Activated T-helper 1 cell treated with anti-CD3 and anti-CD28 coated beads, Interleukin-2, amount 50 U/mL, for 16 hours (primary cell): Measurements from ENCODE around the gene CD180.

Experiments used
- DNase-seq, 2 donors: peaks; one replicate each; pipeline ENCODE4 v3.0.0-alpha.2; 2020; ENCODE audit warnings: low read depth in 1 of 2, low spot score in 1 of 2

Gene CD180

DNA sequence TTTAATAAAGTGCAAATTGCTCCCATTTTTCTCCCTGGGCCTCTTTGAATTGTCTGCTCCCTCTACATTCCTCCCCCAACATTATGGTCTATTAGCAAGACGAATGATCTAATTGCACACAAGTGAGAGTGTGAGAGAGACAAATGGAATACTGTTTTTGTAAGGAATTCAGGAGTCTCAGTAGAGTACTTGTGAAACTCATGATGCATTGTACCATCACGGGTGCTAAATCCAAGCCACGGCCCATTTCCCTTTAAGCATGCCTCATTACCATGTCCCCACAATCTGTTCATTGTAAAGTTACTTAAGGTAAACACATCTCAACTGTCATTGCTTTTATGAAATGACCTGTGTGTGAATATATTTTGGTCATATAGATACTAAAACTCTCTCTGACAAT, 62.8 kb downstream of the CD180 start:
- DNase-seq: no peak

- no peak for DNase-seq
Measured at GRCh38 chr5:67133217-67133616, 63.4 kb downstream of the CD180 start.

DNA sequence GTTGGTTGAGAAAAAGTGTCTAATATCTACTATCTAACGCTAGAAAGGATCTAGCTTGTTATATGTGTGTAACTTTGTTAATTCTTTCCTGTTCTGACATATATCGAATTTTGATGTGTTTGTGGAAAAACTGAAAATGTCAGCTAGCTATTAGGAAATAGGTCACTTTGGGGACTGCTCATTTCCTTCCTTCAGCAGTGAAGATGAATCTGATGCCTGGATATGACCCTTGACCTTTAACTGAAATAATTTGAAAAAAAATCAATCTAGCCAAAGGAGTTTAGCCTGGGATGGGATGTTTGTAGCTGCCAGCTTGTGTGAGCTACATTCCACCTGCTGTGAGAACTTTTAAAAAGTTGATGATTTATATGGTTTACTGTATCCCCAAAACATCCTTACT, 66.8 kb downstream of the CD180 start:
- DNase-seq: no peak
